HepG2 (cell line): ENCODE results near the gene PRKD2. TPM values are rescaled to one million over a fixed set of nuclear protein-coding genes. Genes with fewer than 3 reads are reported as not detected.
A peak's percentile ranks its signal among the peaks of the same experiment; 100 is the strongest.

ENCODE experiments used
- HCFC1 ChIP-seq: fragments of 150-350 bp; IDR thresholded peaks from 2 replicates; pipeline ENCODE4 v1.6.1; 2014; ENCODE audit warnings: low read depth, low read length
- MEIS1 ChIP-seq: sonication (generic); formaldehyde crosslinking; IDR thresholded peaks from 2 replicates; pipeline ENCODE4 v1.9.0; 2021; ENCODE audit warnings: mild to moderate bottlenecking, missing genetic modification reagents, moderate library complexity, borderline replicate concordance
- MTA3 ChIP-seq: sonication (generic); formaldehyde crosslinking; IDR thresholded peaks from 2 replicates; pipeline ENCODE4 v1.4.0; 2020; ENCODE audit warnings: missing genetic modification reagents
- YEATS4 ChIP-seq: sonication (generic); formaldehyde crosslinking; IDR thresholded peaks from 2 replicates; pipeline ENCODE4 v1.4.0; 2020; ENCODE audit warnings: missing genetic modification reagents, borderline replicate concordance
- ZFY ChIP-seq: sonication (generic); formaldehyde crosslinking; IDR thresholded peaks from 2 replicates; pipeline ENCODE4 v1.4.0; 2020; ENCODE audit warnings: missing genetic modification reagents
- ZKSCAN5 ChIP-seq: sonication (generic); formaldehyde crosslinking; IDR thresholded peaks from 2 replicates; pipeline ENCODE4 v1.5.1; 2020; ENCODE audit warnings: mild to moderate bottlenecking, missing genetic modification reagents
- ZNF468 ChIP-seq: sonication (generic); formaldehyde crosslinking; IDR thresholded peaks from 2 replicates; pipeline ENCODE4 v1.8.0; 2022; ENCODE audit warnings: mild to moderate bottlenecking, moderate library complexity, missing genetic modification reagents
- ZNF564 ChIP-seq: sonication (generic); formaldehyde crosslinking; IDR thresholded peaks from 2 replicates; pipeline ENCODE4 v1.8.1; 2023; ENCODE audit warnings: mild to moderate bottlenecking, missing genetic modification reagents
- polyA plus RNA-seq, 8 experiments: library from polyadenylated mRNA; depleted of rRNA in 3 of 8; stranded (reverse) in 7 of 8; unstranded in 1 of 8; fragments of >200 nt; fragmentation: Illumina TruSeq in 4 of 8; extraction: Trizol in 4 of 8; gene quantifications; 2 replicates each; pipeline versions ENCODE4 v1.2.1 to v1.2.3, GENCODE V29; 2011 to 2016; ENCODE audit warnings: low read depth in 4 of 8, missing spikeins in 1 of 8, mixed read lengths in 1 of 8; ENCODE audit not compliant: insufficient read depth in 1 of 8
- total RNA-seq, 5 experiments: library from RNA; depleted of rRNA; stranded (reverse); fragments of >200 nt; fragmentation: Illumina TruSeq; extraction: Trizol; gene quantifications; 2 replicates each; pipeline ENCODE4 v1.2.3, GENCODE V29; 2016; ENCODE audit warnings: low read depth in 1 of 5
- TF ChIP-seq, protein P1 (sequence below), 2 experiments: IDR thresholded peaks; 2 replicates each; pipeline ENCODE4 v1.6.1; 2011 to 2012; ENCODE audit warnings: low read length in 2 of 2, borderline replicate concordance in 1 of 2, low read depth in 1 of 2, mild to moderate bottlenecking in 1 of 2, moderate library complexity in 1 of 2
- TF ChIP-seq, protein P2 (sequence below): sonication (generic); formaldehyde crosslinking; IDR thresholded peaks from 2 replicates; pipeline ENCODE4 v1.9.0; 2021; ENCODE audit warnings: missing genetic modification reagents, borderline replicate concordance
- TF ChIP-seq, protein P3 (sequence below), 2 experiments: fragments of 450-650 bp in 1 of 2; sonication (generic) in 1 of 2; formaldehyde crosslinking in 1 of 2; IDR thresholded peaks; 2 replicates each; pipeline versions ENCODE4 v1.6.1 to v1.8.0; 2016 to 2022; ENCODE audit warnings: antibody characterized with exemption in 1 of 2, mild to moderate bottlenecking in 1 of 2, missing genetic modification reagents in 1 of 2

PRKD2 gene
- total and polyA plus RNA-seq, 2 of the 13 experiments (the other 11 are each of a cell fraction or from before 2014, with no cell fraction given), result 6.7 to 7.3 TPM

DNA sequence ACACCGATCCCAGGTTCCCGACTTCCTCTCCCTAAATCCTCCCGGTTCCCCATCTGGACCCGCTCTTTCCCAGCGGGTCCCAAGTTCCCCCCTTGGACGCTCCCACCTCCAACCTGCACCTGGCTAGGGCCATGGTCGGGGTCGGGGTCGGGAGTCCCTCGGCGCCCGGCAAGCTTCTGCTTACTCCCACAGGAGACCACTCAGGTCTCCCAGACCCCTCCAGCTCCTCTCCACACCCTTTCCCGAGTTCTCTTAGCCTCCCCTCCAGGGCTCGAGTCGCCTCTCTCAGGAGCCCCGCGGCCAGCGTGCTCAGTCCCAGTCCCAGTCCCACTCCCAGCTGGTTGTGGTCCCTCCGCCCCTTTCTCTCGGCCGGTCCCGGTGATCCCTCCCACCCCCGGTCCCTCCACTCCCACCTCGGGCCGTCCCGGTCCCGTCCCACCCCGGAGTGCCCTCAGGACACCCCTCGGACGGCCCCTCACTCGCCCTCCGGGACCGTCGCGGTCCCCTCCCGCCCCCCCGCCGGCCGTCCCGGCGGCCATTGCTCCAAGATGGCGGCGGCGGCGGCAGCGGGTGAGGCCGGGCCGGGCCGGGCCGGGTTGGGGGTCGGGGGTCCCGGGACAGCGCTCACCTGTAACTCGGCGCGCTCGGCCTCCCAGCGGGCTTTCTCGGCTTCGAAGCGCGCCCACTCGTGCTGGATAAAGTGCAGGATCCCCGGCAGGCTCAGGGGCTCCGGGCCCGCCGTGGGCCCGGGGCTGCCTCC lies 28.8 kb upstream of the PRKD2 start, which contains the start of gene FKRP (continued):
- TF ChIP-seq, protein P1, sequence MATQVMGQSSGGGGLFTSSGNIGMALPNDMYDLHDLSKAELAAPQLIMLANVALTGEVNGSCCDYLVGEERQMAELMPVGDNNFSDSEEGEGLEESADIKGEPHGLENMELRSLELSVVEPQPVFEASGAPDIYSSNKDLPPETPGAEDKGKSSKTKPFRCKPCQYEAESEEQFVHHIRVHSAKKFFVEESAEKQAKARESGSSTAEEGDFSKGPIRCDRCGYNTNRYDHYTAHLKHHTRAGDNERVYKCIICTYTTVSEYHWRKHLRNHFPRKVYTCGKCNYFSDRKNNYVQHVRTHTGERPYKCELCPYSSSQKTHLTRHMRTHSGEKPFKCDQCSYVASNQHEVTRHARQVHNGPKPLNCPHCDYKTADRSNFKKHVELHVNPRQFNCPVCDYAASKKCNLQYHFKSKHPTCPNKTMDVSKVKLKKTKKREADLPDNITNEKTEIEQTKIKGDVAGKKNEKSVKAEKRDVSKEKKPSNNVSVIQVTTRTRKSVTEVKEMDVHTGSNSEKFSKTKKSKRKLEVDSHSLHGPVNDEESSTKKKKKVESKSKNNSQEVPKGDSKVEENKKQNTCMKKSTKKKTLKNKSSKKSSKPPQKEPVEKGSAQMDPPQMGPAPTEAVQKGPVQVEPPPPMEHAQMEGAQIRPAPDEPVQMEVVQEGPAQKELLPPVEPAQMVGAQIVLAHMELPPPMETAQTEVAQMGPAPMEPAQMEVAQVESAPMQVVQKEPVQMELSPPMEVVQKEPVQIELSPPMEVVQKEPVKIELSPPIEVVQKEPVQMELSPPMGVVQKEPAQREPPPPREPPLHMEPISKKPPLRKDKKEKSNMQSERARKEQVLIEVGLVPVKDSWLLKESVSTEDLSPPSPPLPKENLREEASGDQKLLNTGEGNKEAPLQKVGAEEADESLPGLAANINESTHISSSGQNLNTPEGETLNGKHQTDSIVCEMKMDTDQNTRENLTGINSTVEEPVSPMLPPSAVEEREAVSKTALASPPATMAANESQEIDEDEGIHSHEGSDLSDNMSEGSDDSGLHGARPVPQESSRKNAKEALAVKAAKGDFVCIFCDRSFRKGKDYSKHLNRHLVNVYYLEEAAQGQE (IDR thresholded peaks at IDR 0.05; ENCODE audit: borderline replicate concordance in 1 of 2, low read depth in 1 of 2, low read length in 2 of 2), result 0 out of 4 replicates have a peak, but pooled peaks of 1 of the 2 experiments have one; percentile 9
- TF ChIP-seq ZNF564 (CRISPR knock-in tag) (0 out of 2 replicates have a peak, but pooled peaks have one; percentile 35), ZFY (CRISPR knock-in tag) (peak; percentile 86), HCFC1 (no peak), MEIS1 (CRISPR knock-in tag) (0 out of 2 replicates have a peak, but pooled peaks have one; percentile 66), MTA3 (CRISPR knock-in tag) (no peak), ZKSCAN5 (CRISPR knock-in tag) (no peak), ZNF468 (no peak), YEATS4 (peak; percentile 60)
- TF ChIP-seq, protein P2, sequence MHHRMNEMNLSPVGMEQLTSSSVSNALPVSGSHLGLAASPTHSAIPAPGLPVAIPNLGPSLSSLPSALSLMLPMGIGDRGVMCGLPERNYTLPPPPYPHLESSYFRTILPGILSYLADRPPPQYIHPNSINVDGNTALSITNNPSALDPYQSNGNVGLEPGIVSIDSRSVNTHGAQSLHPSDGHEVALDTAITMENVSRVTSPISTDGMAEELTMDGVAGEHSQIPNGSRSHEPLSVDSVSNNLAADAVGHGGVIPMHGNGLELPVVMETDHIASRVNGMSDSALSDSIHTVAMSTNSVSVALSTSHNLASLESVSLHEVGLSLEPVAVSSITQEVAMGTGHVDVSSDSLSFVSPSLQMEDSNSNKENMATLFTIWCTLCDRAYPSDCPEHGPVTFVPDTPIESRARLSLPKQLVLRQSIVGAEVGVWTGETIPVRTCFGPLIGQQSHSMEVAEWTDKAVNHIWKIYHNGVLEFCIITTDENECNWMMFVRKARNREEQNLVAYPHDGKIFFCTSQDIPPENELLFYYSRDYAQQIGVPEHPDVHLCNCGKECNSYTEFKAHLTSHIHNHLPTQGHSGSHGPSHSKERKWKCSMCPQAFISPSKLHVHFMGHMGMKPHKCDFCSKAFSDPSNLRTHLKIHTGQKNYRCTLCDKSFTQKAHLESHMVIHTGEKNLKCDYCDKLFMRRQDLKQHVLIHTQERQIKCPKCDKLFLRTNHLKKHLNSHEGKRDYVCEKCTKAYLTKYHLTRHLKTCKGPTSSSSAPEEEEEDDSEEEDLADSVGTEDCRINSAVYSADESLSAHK (CRISPR knock-in tag), result no peak
- TF ChIP-seq, protein P3, sequence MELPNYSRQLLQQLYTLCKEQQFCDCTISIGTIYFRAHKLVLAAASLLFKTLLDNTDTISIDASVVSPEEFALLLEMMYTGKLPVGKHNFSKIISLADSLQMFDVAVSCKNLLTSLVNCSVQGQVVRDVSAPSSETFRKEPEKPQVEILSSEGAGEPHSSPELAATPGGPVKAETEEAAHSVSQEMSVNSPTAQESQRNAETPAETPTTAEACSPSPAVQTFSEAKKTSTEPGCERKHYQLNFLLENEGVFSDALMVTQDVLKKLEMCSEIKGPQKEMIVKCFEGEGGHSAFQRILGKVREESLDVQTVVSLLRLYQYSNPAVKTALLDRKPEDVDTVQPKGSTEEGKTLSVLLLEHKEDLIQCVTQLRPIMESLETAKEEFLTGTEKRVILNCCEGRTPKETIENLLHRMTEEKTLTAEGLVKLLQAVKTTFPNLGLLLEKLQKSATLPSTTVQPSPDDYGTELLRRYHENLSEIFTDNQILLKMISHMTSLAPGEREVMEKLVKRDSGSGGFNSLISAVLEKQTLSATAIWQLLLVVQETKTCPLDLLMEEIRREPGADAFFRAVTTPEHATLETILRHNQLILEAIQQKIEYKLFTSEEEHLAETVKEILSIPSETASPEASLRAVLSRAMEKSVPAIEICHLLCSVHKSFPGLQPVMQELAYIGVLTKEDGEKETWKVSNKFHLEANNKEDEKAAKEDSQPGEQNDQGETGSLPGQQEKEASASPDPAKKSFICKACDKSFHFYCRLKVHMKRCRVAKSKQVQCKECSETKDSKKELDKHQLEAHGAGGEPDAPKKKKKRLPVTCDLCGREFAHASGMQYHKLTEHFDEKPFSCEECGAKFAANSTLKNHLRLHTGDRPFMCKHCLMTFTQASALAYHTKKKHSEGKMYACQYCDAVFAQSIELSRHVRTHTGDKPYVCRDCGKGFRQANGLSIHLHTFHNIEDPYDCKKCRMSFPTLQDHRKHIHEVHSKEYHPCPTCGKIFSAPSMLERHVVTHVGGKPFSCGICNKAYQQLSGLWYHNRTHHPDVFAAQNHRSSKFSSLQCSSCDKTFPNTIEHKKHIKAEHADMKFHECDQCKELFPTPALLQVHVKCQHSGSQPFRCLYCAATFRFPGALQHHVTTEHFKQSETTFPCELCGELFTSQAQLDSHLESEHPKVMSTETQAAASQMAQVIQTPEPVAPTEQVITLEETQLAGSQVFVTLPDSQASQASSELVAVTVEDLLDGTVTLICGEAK (IDR thresholded peaks at IDR 0.05), result no peak
- TF ChIP-seq, protein P3 (CRISPR knock-in tag; IDR thresholded peaks at IDR 0.05), result no peak
